Stimulated activated CD8-positive, alpha-beta memory T cell treated with anti-CD3 and anti-CD28 coated beads, Interleukin-4, amount 100 ng/mL, for 1 hour (primary cell): ENCODE data around the gene APLNR.
"Not testable (repeated sequence)": the region's sequence is repeated elsewhere in the genome, so short reads cannot be mapped to it uniquely, and the experiment has no call there.

Experiments
- DNase-seq, 2 donors: peaks; one replicate each; pipeline ENCODE4 v3.0.0-alpha.2; 2020; ENCODE audit warnings: low read depth in 2 of 2, low spot score in 1 of 2

The APLNR gene

GRCh38 chr11:57237204-57237681, at the start of gene APLNR:
Gene APLNR (minus strand): TSS chr11:57237250. CDS start chr11:57237004, 246 bp downstream.
- no peak for DNase-seq

- no peak for DNase-seq
Observed at GRCh38 chr11:57283231-57283990, 46.4 kb upstream of the APLNR start.

- DNase-seq = not testable (repeated sequence)
Observed at GRCh38 chr11:57281546-57281945, 44.5 kb upstream of the APLNR start.

GRCh38 chr11:57279116-57279515, 42.1 kb upstream of the APLNR start:
- DNase-seq = no peak

- no peak for DNase-seq
Observed at GRCh38 chr11:57278721-57279095, 41.7 kb upstream of the APLNR start.

GRCh38 chr11:57277845-57278720, 41.0 kb upstream of the APLNR start:
- DNase-seq = no peak

- no peak for DNase-seq
Observed at GRCh38 chr11:57276971-57277675, 40.1 kb upstream of the APLNR start.

GRCh38 chr11:57276169-57276970, 39.3 kb upstream of the APLNR start:
- DNase-seq = no peak

GRCh38 chr11:57275582-57275981, 38.5 kb upstream of the APLNR start:
- DNase-seq = no peak

- DNase-seq = no peak
Observed at GRCh38 chr11:57274904-57275498, 38.0 kb upstream of the APLNR start.

- DNase-seq = no peak
Observed at GRCh38 chr11:57273448-57274058, 36.5 kb upstream of the APLNR start.

- no peak for DNase-seq
Observed at GRCh38 chr11:57269571-57270021, 32.5 kb upstream of the APLNR start.

- DNase-seq = no peak
Observed at GRCh38 chr11:57266157-57266556, 29.1 kb upstream of the APLNR start.

GRCh38 chr11:57263351-57263750, 26.3 kb upstream of the APLNR start:
- DNase-seq = no peak

GRCh38 chr11:57262157-57262556, 25.1 kb upstream of the APLNR start:
- DNase-seq = no peak

GRCh38 chr11:57260937-57261783, 24.1 kb upstream of the APLNR start:
- DNase-seq = no peak

- DNase-seq = no peak
Observed at GRCh38 chr11:57256119-57256518, 19.1 kb upstream of the APLNR start.

GRCh38 chr11:57255618-57256017, 18.6 kb upstream of the APLNR start:
- no peak for DNase-seq

- DNase-seq = no peak
Observed at GRCh38 chr11:57254631-57255030, 17.6 kb upstream of the APLNR start.
